OCI-LY7 (cell line): ENCODE results near the gene ATP2A2.

Experiments used
- CTCF ChIP-seq: fragments of 200-600 bp; sonication (generic); conservative IDR thresholded peaks from 2 replicates; pipeline ENCODE4 v1.5.1; 2014; ENCODE audit warnings: mild to moderate bottlenecking, antibody characterized with exemption, low read length, moderate library complexity, mixed read lengths
- EZH2phosphoT487 ChIP-seq: fragments of 200-600 bp; sonication (generic); IDR thresholded peaks from 2 replicates; pipeline ENCODE4 v1.6.1; 2018; ENCODE audit warnings: low read depth, borderline replicate concordance, mild to moderate bottlenecking, mixed run types, antibody characterized with exemption, low read length, moderate library complexity, mixed read lengths

- TF ChIP-seq CTCF (no peak), EZH2phosphoT487 (no peak)
Observed at GRCh38 chr12:110311903-110312302, 30.9 kb downstream of the ATP2A2 start.
